H54 (cell line): Measurements from ENCODE around the gene AREG.

Experiments
- DNase-seq: peaks from one replicate; pipeline ENCODE4 v3.0.0; 2011; ENCODE audit warnings: low spot score, mixed read lengths; ENCODE audit not compliant: insufficient read length
- FAIRE-seq: peaks from 3 replicates; lab custom pipeline; 2011; peaks lifted over from hg19 to GRCh38; lab: Jason Lieb, UNC
- POLR2A ChIP-seq: IDR thresholded peaks from 2 replicates; pipeline ENCODE4 v1.6.1; 2011; ENCODE audit warnings: low read depth, mild to moderate bottlenecking, low read length

AREG gene

DNA sequence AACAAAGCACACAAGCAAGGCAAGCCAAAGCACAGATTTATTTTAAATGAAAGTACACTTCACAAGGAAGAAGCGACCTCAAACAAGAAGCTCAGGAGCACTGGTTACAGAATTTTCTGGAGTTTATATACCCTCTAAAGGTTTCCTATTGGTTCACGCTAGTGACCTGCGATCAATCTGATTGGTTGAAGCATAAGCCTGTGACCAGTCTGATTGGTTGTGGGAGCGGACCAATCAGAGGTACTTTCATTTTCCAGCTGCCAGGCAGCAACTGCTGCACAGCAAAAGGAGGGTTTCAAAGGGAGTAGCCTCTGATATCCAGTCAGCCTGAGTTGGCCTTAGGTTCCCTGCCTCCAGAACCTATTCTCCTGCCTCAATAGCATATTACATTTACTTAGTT lies 4.6 kb upstream of the AREG start:
- no peak for TF ChIP-seq POLR2A
- DNase-seq (no peak), FAIRE-seq (no peak)

- FAIRE-seq (no peak), DNase-seq (no peak)
- no peak for TF ChIP-seq POLR2A
Observed at GRCh38 chr4:74441744-74442143, 3.2 kb upstream of the AREG start.

DNA sequence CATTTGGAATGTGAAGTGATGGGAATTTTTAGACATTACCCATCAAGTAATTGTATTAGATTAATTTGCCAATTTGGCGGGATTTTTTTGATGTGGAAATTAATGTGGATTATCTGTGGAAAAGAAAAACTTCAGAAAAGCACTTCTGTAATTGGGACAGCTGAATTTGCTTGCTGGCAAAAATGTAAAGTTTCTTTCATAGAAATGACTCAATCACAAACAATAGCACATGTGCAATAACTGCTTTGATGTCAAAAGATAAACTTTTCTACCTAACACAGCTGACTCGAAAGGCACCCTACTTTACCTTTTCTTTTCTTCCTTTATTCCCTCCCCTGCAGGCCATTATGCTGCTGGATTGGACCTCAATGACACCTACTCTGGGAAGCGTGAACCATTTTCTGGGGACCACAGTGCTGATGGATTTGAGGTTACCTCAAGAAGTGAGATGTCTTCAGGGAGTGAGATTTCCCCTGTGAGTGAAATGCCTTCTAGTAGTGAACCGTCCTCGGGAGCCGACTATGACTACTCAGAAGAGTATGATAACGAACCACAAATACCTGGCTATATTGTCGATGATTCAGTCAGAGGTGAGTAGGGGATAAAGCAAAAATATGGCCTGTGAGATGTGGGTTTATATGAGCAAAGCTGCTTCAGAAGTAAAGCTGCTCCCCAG lies 1.4 kb downstream of the AREG start:
- TF ChIP-seq POLR2A: no peak
- FAIRE-seq (peak; percentile 55), DNase-seq (no peak)

DNA sequence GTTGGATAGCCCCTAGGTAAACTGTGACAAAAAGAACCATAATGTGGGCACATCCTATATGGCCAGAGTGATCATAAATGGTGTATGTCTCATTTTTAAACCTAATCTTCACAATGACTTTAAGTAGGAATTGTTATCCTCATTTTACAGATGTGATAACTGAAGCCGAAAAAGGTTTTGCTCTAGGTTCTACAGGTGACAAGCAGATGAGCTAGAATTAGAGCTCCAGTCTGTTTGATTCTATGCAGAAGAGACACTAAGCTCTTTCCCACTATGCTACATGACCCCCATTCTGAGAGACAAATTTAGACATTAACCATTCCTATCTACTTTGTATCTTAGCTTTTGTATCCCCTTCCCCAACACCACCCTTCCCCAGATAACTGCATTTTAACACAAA lies 2.0 kb downstream of the AREG start:
- FAIRE-seq: peak; percentile 27
- DNase-seq: no peak
- TF ChIP-seq POLR2A: no peak

DNA sequence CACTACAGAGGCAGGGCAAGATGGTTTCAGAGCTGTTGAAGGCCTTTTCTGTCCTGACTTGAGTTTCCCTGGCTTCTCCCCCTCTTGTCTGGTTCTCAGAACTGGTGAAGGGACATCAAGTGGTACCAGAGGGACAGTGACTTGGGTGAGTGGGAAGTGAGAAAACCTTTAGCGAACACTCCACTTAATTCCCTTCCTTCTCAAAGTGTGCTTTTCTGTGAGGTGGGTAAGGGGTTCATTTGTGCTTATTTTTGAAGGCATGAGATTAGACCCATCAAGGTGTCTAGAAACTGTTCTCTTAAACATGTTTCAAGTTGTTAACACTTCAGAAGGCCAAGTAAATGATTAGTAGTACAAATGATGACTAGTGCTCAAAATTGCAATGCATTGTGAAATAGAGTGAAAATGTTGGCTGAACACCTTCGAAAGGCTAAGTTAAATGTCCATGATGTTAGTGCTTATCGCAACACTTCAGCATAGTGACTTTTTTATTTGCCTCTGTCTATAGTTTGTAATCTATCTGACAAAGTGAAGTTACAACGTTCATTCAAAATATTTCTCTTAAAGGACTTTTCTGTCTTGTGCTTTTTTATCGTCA lies 2.8 kb downstream of the AREG start:
- FAIRE-seq: no peak
- DNase-seq: no peak
- TF ChIP-seq POLR2A: no peak

GRCh38 chr4:74449571-74450297 lies 4.8 kb downstream of the AREG start:
- DNase-seq (no peak), FAIRE-seq (peak; percentile 41)
- TF ChIP-seq POLR2A: no peak

DNA sequence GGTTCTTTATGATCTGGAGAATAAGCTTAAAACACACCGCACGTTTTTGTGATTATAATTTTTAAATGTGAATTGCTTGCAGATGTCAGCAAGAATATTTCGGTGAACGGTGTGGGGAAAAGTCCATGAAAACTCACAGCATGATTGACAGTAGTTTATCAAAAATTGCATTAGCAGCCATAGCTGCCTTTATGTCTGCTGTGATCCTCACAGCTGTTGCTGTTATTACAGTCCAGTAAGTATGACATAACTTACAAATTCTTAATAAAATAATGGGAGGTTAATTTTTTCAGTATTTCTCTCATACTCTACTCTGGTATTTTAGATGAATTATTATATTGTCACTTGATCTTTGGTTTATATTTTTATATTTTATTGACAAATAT lies 5.4 kb downstream of the AREG start:
- TF ChIP-seq POLR2A: no peak
- no peak for DNase-seq
- FAIRE-seq: no peak

DNA sequence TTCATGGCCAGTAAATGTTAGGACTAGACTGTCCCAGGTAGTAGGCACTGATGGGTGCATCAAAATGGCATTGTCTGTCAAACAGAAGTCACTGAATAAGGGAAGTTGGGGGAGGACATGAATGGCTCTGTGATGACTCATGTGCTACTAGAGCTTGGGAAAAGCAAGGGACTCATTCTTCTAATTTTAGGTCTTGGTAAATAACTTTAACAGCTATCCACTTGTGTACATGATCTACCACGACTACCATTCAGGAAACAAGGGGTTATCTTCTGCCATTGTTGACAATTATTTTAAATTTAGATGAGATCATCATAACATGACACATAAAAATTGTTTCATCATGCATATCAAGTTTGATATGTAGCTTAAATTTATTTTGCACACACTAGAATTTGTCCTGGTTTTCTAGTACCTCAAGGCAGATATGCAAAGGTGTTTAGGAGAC lies 6.3 kb downstream of the AREG start:
- no peak for TF ChIP-seq POLR2A
- no peak for DNase-seq
- FAIRE-seq: peak; percentile 95

- FAIRE-seq (no peak), DNase-seq (no peak)
- TF ChIP-seq POLR2A: no peak
Observed at GRCh38 chr4:74453037-74453635, 8.2 kb downstream of the AREG start.

- no peak for TF ChIP-seq POLR2A
- no peak for DNase-seq
- FAIRE-seq: no peak
Observed at GRCh38 chr4:74453829-74454742, 9.2 kb downstream of the AREG start.

- DNase-seq: no peak
- peak; percentile 27 for FAIRE-seq
- TF ChIP-seq POLR2A: no peak
Observed at GRCh38 chr4:74455361-74456055, 10.6 kb downstream of the AREG start.

DNA sequence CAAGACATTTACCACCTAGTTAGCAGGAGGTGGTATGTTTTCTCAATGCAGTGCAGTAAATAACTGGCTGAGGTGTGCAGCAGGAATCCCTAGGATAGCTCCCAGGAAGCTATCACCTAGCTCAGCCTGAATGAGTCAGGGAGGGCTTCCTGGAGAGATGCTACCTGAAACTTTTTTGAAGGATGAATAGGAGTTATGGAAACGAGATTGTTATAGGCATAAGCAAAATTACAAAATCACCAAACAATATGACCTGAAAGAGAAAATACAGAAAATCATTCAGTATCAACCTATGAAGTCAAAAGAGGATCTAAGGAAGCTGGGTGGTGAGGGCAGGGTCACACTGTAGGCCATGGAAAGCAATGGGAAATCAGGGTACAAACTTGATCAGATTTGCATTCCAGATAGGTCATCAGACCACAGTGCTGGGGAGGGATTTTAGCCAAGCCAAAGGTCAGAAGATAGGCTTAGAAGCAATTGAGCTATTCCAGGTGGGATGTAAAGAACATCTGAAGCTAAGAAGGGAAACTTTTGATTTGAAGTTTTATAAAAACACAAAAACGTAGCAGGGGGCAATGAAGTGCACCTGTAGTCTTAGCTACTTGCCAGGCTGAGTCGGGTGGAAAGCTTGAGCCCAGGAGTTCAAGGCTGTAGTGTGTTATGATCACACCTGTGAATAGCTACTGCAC lies 11.3 kb downstream of the AREG start:
- no peak for TF ChIP-seq POLR2A
- DNase-seq (no peak), FAIRE-seq (no peak)
